BE2C (cell line): ENCODE measurements around the gene ADD2.

Experiments
- DNase-seq: peaks from one replicate; pipeline ENCODE4 v3.0.0-alpha.2; 2020
- H3K27me3 ChIP-seq: fragments of 250-450 bp; sonication (Bioruptor Pico); 2 replicates; pipeline ENCODE4 v1.5.1; 2020; ENCODE audit warnings: mild to moderate bottlenecking
- H3K36me3 ChIP-seq: fragments of 250-450 bp; sonication (Bioruptor Pico); 2 replicates; pipeline ENCODE4 v1.5.1; 2020; ENCODE audit warnings: mild to moderate bottlenecking
- H3K4me1 ChIP-seq: fragments of 250-450 bp; sonication (Bioruptor Pico); 2 replicates; pipeline ENCODE4 v1.5.1; 2020
- H3K4me3 ChIP-seq: 2 replicates; pipeline ENCODE4 v1.5.1; 2011; ENCODE audit warnings: low read depth, low read length
- H3K9me3 ChIP-seq: fragments of 250-450 bp; sonication (Bioruptor Pico); 2 replicates; pipeline ENCODE4 v1.5.1; 2020
- TF ChIP-seq, protein P1 (sequence below): IDR thresholded peaks from 2 replicates; pipeline ENCODE4 v1.5.1; 2012; ENCODE audit warnings: mild to moderate bottlenecking, low read depth, low read length

ADD2 gene

GRCh38 chr2:70688427-70688826, 79.6 kb downstream of the ADD2 start:
- H3K4me3 ChIP-seq: no peak overlapping the region
- peaks cover 5% of the 10 kb centered on the region; the same call in 1 of the 2 replicates for H3K4me1 ChIP-seq
- no peak for DNase-seq
- peaks cover 8% of the 10 kb centered on the region; the same call in 1 of the 2 replicates for H3K36me3 ChIP-seq
- no peaks in the 10 kb centered on the region for H3K27me3 ChIP-seq
- TF ChIP-seq, protein P1, sequence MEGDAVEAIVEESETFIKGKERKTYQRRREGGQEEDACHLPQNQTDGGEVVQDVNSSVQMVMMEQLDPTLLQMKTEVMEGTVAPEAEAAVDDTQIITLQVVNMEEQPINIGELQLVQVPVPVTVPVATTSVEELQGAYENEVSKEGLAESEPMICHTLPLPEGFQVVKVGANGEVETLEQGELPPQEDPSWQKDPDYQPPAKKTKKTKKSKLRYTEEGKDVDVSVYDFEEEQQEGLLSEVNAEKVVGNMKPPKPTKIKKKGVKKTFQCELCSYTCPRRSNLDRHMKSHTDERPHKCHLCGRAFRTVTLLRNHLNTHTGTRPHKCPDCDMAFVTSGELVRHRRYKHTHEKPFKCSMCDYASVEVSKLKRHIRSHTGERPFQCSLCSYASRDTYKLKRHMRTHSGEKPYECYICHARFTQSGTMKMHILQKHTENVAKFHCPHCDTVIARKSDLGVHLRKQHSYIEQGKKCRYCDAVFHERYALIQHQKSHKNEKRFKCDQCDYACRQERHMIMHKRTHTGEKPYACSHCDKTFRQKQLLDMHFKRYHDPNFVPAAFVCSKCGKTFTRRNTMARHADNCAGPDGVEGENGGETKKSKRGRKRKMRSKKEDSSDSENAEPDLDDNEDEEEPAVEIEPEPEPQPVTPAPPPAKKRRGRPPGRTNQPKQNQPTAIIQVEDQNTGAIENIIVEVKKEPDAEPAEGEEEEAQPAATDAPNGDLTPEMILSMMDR: no peak
- H3K9me3 ChIP-seq: no peaks in the 10 kb centered on the region

GRCh38 chr2:70687461-70687795, 80.6 kb downstream of the ADD2 start:
- H3K36me3 ChIP-seq: peaks cover 8% of the 10 kb centered on the region; the same call in 1 of the 2 replicates
- peaks cover 5% of the 10 kb centered on the region; the same call in 1 of the 2 replicates for H3K4me1 ChIP-seq
- no peaks in the 10 kb centered on the region for H3K9me3 ChIP-seq
- H3K27me3 ChIP-seq: no peaks in the 10 kb centered on the region
- TF ChIP-seq, protein P1: no peak
- H3K4me3 ChIP-seq: no peak overlapping the region
- DNase-seq: no peak

DNA sequence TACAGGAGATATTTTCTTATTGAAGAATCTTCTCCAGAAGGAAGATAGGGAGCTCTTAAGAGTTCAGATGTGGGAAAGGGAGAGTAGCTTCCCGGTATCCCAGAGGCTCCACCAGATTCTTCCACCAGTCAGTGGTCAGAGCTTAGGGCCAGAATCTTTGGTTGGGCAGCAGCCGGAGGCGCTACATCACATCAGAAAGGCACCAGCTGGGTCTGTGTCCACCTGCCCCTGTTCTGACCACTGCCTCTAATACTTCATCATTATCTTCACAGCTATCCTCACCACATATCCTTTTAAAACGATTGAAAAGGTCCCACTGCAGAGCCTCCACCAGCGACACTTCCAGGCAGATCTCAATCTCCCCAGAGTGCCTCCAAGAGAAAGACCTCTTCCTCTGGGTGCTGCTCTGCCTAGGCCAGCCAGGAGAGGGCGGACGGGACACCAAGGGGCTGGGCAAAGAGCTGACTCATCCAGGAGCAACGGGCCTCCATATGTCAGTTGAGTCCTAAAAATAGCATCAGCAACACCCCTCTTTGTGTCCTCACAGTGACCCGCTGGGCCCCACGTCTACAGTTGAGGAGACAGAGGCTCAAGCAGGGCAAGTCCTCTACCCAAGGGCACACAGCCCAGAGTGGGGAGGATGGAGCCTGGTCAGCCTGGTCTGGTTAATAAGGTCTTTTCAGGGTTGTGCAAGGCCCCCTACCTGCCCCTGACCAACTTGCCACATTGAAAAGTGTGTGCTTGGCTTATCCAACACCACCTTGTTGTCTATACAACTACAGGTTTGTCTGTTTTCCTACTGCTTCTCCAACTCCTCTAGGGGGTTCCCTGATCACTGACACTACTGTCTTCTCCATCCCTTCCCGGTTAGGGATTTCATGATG, 81.2 kb downstream of the ADD2 start:
- H3K27me3 ChIP-seq: no peaks in the 10 kb centered on the region
- H3K9me3 ChIP-seq: no peaks in the 10 kb centered on the region
- peaks cover 5% of the 10 kb centered on the region; the same call in 1 of the 2 replicates for H3K4me1 ChIP-seq
- TF ChIP-seq, protein P1: peak; percentile 64
- H3K4me3 ChIP-seq: no peak overlapping the region
- peak; percentile 63 for DNase-seq
- H3K36me3 ChIP-seq: peaks cover 8% of the 10 kb centered on the region; the same call in 1 of the 2 replicates

DNA sequence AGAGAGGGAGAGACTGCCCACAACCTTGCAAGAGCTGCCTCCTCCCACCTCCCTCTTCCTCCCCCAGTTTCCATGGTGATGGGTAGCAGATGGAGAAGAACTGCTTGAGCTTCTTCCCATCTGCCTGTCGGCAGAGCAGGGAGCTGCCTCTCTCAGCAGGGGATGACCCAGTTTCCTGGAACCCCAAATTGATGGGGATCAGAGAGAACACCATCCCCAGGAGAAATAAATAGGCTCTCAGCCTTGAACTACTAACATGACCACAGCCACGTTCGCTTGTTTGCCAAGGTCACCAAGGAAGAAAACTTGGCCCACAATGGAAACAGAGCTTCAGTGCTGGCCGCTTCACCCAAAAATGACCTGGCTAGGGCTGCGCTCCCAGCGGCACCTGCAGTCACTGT, 82.2 kb downstream of the ADD2 start:
- Histone ChIP-seq H3K4me3 (no peak overlapping the region), H3K9me3 (no peaks in the 10 kb centered on the region), H3K36me3 (peaks cover 8% of the 10 kb centered on the region; the same call in 1 of the 2 replicates), H3K4me1 (peaks cover 5% of the 10 kb centered on the region; the same call in 1 of the 2 replicates), H3K27me3 (no peaks in the 10 kb centered on the region)
- no peak for DNase-seq
- TF ChIP-seq, protein P1: no peak

DNA sequence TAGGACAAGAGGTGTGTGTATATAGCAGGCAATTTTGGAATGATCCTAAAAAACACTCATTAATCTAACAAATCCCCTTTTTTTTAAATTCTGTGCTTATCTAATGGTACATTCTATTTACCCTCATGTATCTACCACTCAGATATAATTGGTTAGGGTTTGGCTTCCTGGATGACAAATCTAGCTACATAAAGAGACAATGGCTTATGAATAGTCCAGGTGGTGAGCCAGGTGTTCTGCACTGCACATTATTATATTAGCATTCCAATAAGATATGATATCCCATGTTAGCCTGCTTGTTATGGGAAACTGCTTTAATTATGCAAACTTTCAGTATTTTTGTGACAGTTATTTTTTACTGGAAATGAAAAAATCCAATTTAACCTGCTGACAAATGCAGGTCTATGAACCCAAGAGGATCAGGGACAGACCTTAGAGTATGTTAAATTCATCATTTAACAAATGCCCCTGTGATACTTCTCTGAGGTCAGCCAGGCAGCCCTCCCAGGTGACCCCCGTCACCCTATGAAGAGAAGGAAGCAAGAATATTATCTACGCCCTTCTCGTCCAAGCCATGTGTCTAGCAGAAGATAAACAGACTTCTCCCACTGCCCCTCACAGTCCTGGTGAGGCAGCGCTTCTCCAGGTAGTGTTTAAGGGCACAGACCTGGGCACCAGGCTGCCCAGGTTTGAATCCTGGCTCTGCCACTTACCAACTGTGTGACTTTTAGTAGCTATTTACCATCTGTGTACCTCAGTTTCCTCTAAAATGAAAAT, 83.0 kb downstream of the ADD2 start:
- no peaks in the 10 kb centered on the region for H3K27me3 ChIP-seq
- DNase-seq: no peak
- peaks cover 5% of the 10 kb centered on the region; the same call in 1 of the 2 replicates for H3K4me1 ChIP-seq
- TF ChIP-seq, protein P1: no peak
- peaks cover 8% of the 10 kb centered on the region; the same call in 1 of the 2 replicates for H3K36me3 ChIP-seq
- no peak overlapping the region for H3K4me3 ChIP-seq
- no peaks in the 10 kb centered on the region for H3K9me3 ChIP-seq

DNA sequence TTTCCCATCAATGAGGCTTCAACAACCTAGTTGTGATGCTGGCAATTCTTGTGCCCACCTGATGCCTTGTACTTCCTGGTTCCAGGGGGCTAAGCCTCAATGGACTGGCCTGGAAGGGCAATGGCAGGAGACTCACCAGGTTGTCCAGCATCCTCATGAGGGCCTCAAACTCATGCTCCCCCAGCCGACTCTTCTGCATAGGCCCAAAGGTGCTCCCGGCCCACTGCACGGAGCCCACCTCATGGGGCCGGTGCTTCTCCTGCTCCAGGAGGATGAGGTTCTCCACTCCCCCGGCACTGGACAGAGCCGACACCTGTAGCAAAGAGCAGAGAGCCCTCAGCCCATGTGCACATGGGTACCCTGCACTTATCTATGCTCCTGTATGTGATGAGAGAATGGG, 84.5 kb downstream of the ADD2 start:
- TF ChIP-seq, protein P1: no peak
- H3K36me3 ChIP-seq: peaks cover 8% of the 10 kb centered on the region; the same call in 1 of the 2 replicates

More for the DNA sequence above, 84.5 kb downstream of the ADD2 start:
- H3K4me3 ChIP-seq: no peak overlapping the region
- peaks cover 5% of the 10 kb centered on the region; the same call in 1 of the 2 replicates for H3K4me1 ChIP-seq
- no peaks in the 10 kb centered on the region for H3K9me3 ChIP-seq
- no peaks in the 10 kb centered on the region for H3K27me3 ChIP-seq
- DNase-seq: no peak
